Measurements from ENCODE around the gene SLC9A8.

GRCh38 chr20:49812507-49813304 is at the start of gene SLC9A8:
- TF ChIP-seq CTCF (IDR thresholded peaks at IDR 0.05) (peak in 1 of 3 experiments; percentile 29), POLR2A (IDR thresholded peaks at IDR 0.05) (peak in 1 of 2 donors; percentile 49), POLR2AphosphoS5 (IDR thresholded peaks at IDR 0.05; ENCODE audit: insufficient read depth in 1 of 2, low read depth in 1 of 2) (peak; percentile 32 to 85)

Data from vagina (tissue), 2 donors.